SK-N-MC (cell line): ENCODE measurements around the gene LYPD1.

Experiments
- DNase-seq: peaks from one replicate; pipeline ENCODE4 v3.0.0-alpha.2; 2011; ENCODE audit warnings: low read depth, low spot score
- H3K27ac ChIP-seq: fragments of 200-600 bp; sonication (generic); 2 replicates; pipeline ENCODE4 v1.5.1; 2016; ENCODE audit warnings: mixed run types
- H3K36me3 ChIP-seq: fragments of 200-600 bp; sonication (generic); 2 replicates; pipeline ENCODE4 v1.6.1; 2017; ENCODE audit warnings: antibody characterized with exemption, low read length, mixed read lengths; ENCODE audit not compliant: insufficient read depth
- H3K4me3 ChIP-seq: fragments of 200-600 bp; sonication (generic); 2 replicates; pipeline ENCODE4 v1.5.1; 2016
- H3K9ac ChIP-seq: fragments of 200-600 bp; sonication (generic); 2 replicates; pipeline ENCODE4 v1.8.0; 2017; ENCODE audit warnings: mixed run types, mixed read lengths; ENCODE audit not compliant: insufficient read length
- H3K9me3 ChIP-seq: fragments of 200-600 bp; sonication (generic); 2 replicates; pipeline ENCODE4 v1.6.1; 2017; ENCODE audit warnings: low read depth, mild to moderate bottlenecking, antibody characterized with exemption, low read length, moderate library complexity, mixed read lengths
- EZH2 ChIP-seq: fragments of 200-600 bp; sonication (generic); IDR thresholded peaks from one replicate; pipeline ENCODE4 v1.6.1; 2017; ENCODE audit warnings: antibody characterized with exemption
- FOXP2 ChIP-seq: optimal IDR thresholded peaks from 2 replicates; pipeline ENCODE3; 2011; ENCODE audit warnings: mild to moderate bottlenecking, moderate library complexity; ENCODE audit not compliant: insufficient read depth; ENCODE audit errors: extremely low read length, control extremely low read depth
- POLR2AphosphoS5 ChIP-seq: IDR thresholded peaks from 2 replicates; pipeline ENCODE4 v1.6.1; 2012; ENCODE audit warnings: mild to moderate bottlenecking, low read depth, low read length, borderline replicate concordance

Gene LYPD1

GRCh38 chr2:132662732-132663131 lies 7.3 kb downstream of the LYPD1 start:
- H3K36me3 ChIP-seq = peaks cover 98% of the 10 kb centered on the region
- no peaks in the 10 kb centered on the region for H3K9me3 ChIP-seq
- no peak overlapping the region for H3K9ac ChIP-seq
- H3K4me3 ChIP-seq = no peak overlapping the region
- no peak for TF ChIP-seq POLR2AphosphoS5
- no peak for TF ChIP-seq EZH2
- no peak for TF ChIP-seq FOXP2
- DNase-seq = no peak
- no peak overlapping the region for H3K27ac ChIP-seq

- TF ChIP-seq FOXP2 (no peak), POLR2AphosphoS5 (no peak), EZH2 (no peak)
- no peak for DNase-seq
- H3K36me3 ChIP-seq = peaks cover 85% of the 10 kb centered on the region
- H3K9ac ChIP-seq = no peak overlapping the region
- H3K9me3 ChIP-seq = no peaks in the 10 kb centered on the region
- no peak overlapping the region for H3K27ac ChIP-seq
- no peak overlapping the region for H3K4me3 ChIP-seq
Measured at GRCh38 chr2:132659331-132659730, 10.7 kb downstream of the LYPD1 start.

GRCh38 chr2:132656266-132656975 lies 13.6 kb downstream of the LYPD1 start:
- no peak for TF ChIP-seq FOXP2
- TF ChIP-seq EZH2 = no peak
- TF ChIP-seq POLR2AphosphoS5 = no peak
- H3K36me3 ChIP-seq = peaks cover 72% of the 10 kb centered on the region
- peak overlapping the region; percentile 9 for H3K9ac ChIP-seq
- no peak for DNase-seq
- no peak overlapping the region for H3K4me3 ChIP-seq
- H3K27ac ChIP-seq = 0 out of 2 replicates have a peak overlapping the region, but pooled peaks have one; percentile 30
- no peaks in the 10 kb centered on the region for H3K9me3 ChIP-seq

GRCh38 chr2:132654968-132655367 lies 15.0 kb downstream of the LYPD1 start:
- Histone ChIP-seq H3K9ac (no peak overlapping the region), H3K4me3 (no peak overlapping the region), H3K36me3 (peaks cover 60% of the 10 kb centered on the region), H3K27ac (no peak overlapping the region), H3K9me3 (no peaks in the 10 kb centered on the region)
- no peak for DNase-seq
- TF ChIP-seq POLR2AphosphoS5 (no peak), FOXP2 (no peak), EZH2 (no peak)

- TF ChIP-seq EZH2 (no peak), POLR2AphosphoS5 (no peak), FOXP2 (no peak)
- Histone ChIP-seq H3K9me3 (no peaks in the 10 kb centered on the region), H3K4me3 (no peak overlapping the region), H3K27ac (no peak overlapping the region), H3K36me3 (peaks cover 56% of the 10 kb centered on the region), H3K9ac (no peak overlapping the region)
- DNase-seq = no peak
Measured at GRCh38 chr2:132654335-132654734, 15.7 kb downstream of the LYPD1 start.

- no peak overlapping the region for H3K27ac ChIP-seq
- H3K9ac ChIP-seq = no peak overlapping the region
- TF ChIP-seq POLR2AphosphoS5 = no peak
- no peaks in the 10 kb centered on the region for H3K9me3 ChIP-seq
- peaks cover 47% of the 10 kb centered on the region for H3K36me3 ChIP-seq
- no peak for DNase-seq
- H3K4me3 ChIP-seq = no peak overlapping the region
Measured at GRCh38 chr2:132652474-132652873, 17.5 kb downstream of the LYPD1 start.

GRCh38 chr2:132651115-132652045 lies 18.6 kb downstream of the LYPD1 start:
- Histone ChIP-seq H3K27ac (no peak overlapping the region), H3K4me3 (no peak overlapping the region), H3K9me3 (no peaks in the 10 kb centered on the region), H3K9ac (no peak overlapping the region), H3K36me3 (peaks cover 45% of the 10 kb centered on the region)
- DNase-seq = no peak
- TF ChIP-seq EZH2 (no peak), POLR2AphosphoS5 (no peak), FOXP2 (no peak)

GRCh38 chr2:132646540-132647108 lies 23.4 kb downstream of the LYPD1 start:
- H3K9me3 ChIP-seq = no peaks in the 10 kb centered on the region
- TF ChIP-seq EZH2 (no peak), FOXP2 (no peak), POLR2AphosphoS5 (no peak)
- H3K36me3 ChIP-seq = peaks cover 63% of the 10 kb centered on the region
- no peak overlapping the region for H3K9ac ChIP-seq
- H3K27ac ChIP-seq = 0 out of 2 replicates have a peak overlapping the region, but pooled peaks have one; percentile 12
- DNase-seq = no peak
- no peak overlapping the region for H3K4me3 ChIP-seq
